K562 (cell line): ENCODE results near the gene CD22. TPM values are rescaled to one million over a fixed set of nuclear protein-coding genes. Genes with fewer than 3 reads are reported as not detected.
A peak's percentile ranks its signal among the peaks of the same experiment; 100 is the strongest.

Source experiments
- ATAC-seq: fragments of 200-7000 bp; cut with Tn5 transposase; 3 replicates; pipeline ENCODE4 v1.9.1; 2020; ENCODE audit warnings: moderate library complexity
- BruUV-seq: library from RNA; stranded (reverse); fragments of 400-500 nt; replicated peaks from 2 replicates; lab custom pipeline; 2021; lab: Mats Ljungman, UMichigan
- CTCF ChIA-PET: fragments of 300-600 bp; formaldehyde crosslinking; extraction: SDS; loops from one replicate; lab custom pipeline; 2021; ENCODE audit warnings: low intra/inter-chr PET ratio; lab: Yijun Ruan, JAX
- POLR2A ChIA-PET: fragments of 300-600, 350-650 bp; sonication (Branson Sonifier 250); formaldehyde crosslinking; extraction: SDS; loops from one replicate; lab custom pipeline; 2021; ENCODE audit warnings: antibody characterized with exemption, inconsistent platforms; lab: Yijun Ruan, JAX
- DNase-seq, 4 experiments: peaks; one replicate each; pipeline versions ENCODE4 v3.0.0 to v3.0.0-alpha.2; 2011 to 2018; ENCODE audit warnings: low spot score in 3 of 4, mixed read lengths in 3 of 4; ENCODE audit errors: extremely low read depth in 1 of 4
- FAIRE-seq: peaks from 2 replicates; lab custom pipeline; 2011; peaks lifted over from hg19 to GRCh38; lab: Jason Lieb, UNC
- H2AFZ ChIP-seq: 2 replicates; pipeline ENCODE4 v1.6.0; 2011; ENCODE audit warnings: low read depth, low read length, control low read depth, inconsistent platforms
- H3K27ac ChIP-seq: fragments of 200-600 bp; 3 replicates; pipeline ENCODE4 v1.8.0; 2011; ENCODE audit warnings: low read depth, mild to moderate bottlenecking, control low read depth, inconsistent platforms, low read length, moderate library complexity, mixed read lengths; ENCODE audit errors: extremely low read depth
- H3K27me3 ChIP-seq, 2 experiments: fragments of 300-600 bp in 1 of 2; 2 replicates in 1 of 2; 3 replicates in 1 of 2; pipeline versions ENCODE4 v1.6.0 to v1.8.0; 2011; ENCODE audit warnings: inconsistent platforms in 2 of 2, low read length in 2 of 2, mild to moderate bottlenecking in 1 of 2, mixed read lengths in 1 of 2, moderate library complexity in 1 of 2; ENCODE audit not compliant: control insufficient read depth in 2 of 2, insufficient read depth in 2 of 2
- H3K36me3 ChIP-seq: fragments of 300-600 bp; 3 replicates; pipeline ENCODE4 v1.8.0; 2011; ENCODE audit warnings: mild to moderate bottlenecking, low read length, inconsistent platforms; ENCODE audit not compliant: control insufficient read depth, insufficient read depth
- H3K4me1 ChIP-seq, 2 experiments: fragments of 200-600 bp in 1 of 2; replicated peaks in 1 of 2; 2 replicates in 1 of 2; 3 replicates in 1 of 2; pipeline versions ENCODE4 v1.5.1 to v1.8.0; 2011; ENCODE audit warnings: inconsistent platforms in 2 of 2, low read length in 2 of 2, mild to moderate bottlenecking in 1 of 2, mixed read lengths in 1 of 2, moderate library complexity in 1 of 2; ENCODE audit not compliant: control insufficient read depth in 2 of 2, insufficient read depth in 2 of 2
- H3K4me2 ChIP-seq: 2 replicates; pipeline ENCODE4 v1.6.1; 2011; ENCODE audit warnings: low read length, control low read depth, inconsistent platforms, mixed read lengths; ENCODE audit not compliant: insufficient read depth
- H3K4me3 ChIP-seq: fragments of 200-600 bp; sonication (generic), shearing (Covaris generic); 2 replicates; pipeline ENCODE4 v1.5.1; 2016; ENCODE audit warnings: control low read depth, inconsistent platforms
- H3K79me2 ChIP-seq: fragments of 200-600 bp; 3 replicates; pipeline ENCODE4 v1.8.0; 2011; ENCODE audit warnings: low read length, inconsistent platforms; ENCODE audit not compliant: control insufficient read depth, insufficient read depth
- H3K9ac ChIP-seq, 2 experiments: 2 replicates each; pipeline versions ENCODE4 v1.6.0 to v1.6.1; 2011; ENCODE audit warnings: low read depth in 2 of 2, low read length in 2 of 2, control low read depth in 1 of 2, inconsistent platforms in 1 of 2, mild to moderate bottlenecking in 1 of 2, mixed read lengths in 1 of 2; ENCODE audit not compliant: insufficient read depth in 1 of 2
- H3K9me1 ChIP-seq: one replicate; pipeline ENCODE4 v1.6.0; 2011; ENCODE audit warnings: inconsistent platforms, mild to moderate bottlenecking, low read length, moderate library complexity; ENCODE audit not compliant: control insufficient read depth, insufficient read depth
- H3K9me3 ChIP-seq: replicated peaks from 2 replicates; pipeline ENCODE4 v1.5.1; 2011; ENCODE audit warnings: low read depth, low read length, inconsistent platforms; ENCODE audit not compliant: control insufficient read depth, insufficient read depth
- H4K20me1 ChIP-seq: replicated peaks from 2 replicates; pipeline ENCODE4 v1.6.1; 2011; ENCODE audit warnings: low read length, inconsistent platforms, mixed read lengths; ENCODE audit not compliant: control insufficient read depth, insufficient read depth
- ARID2 ChIP-seq: fragments of 450-650 bp; IDR thresholded peaks from 2 replicates; pipeline ENCODE4 v1.6.1; 2017; ENCODE audit warnings: antibody characterized with exemption, mild to moderate bottlenecking
- CTCF ChIP-seq, 3 experiments: IDR thresholded peaks in 2 of 3; conservative IDR thresholded peaks in 1 of 3; 2 replicates each; pipeline ENCODE4 v1.5.1; 2011 to 2012; ENCODE audit warnings: low read length in 3 of 3, mild to moderate bottlenecking in 3 of 3, control low read depth in 2 of 3, improper control_type of control experiment in 1 of 3, inconsistent platforms in 1 of 3, low read depth in 1 of 3, mixed read lengths in 1 of 3, moderate library complexity in 1 of 3; ENCODE audit not compliant: insufficient read depth in 2 of 3
- EP400 ChIP-seq: fragments of 450-650 bp; IDR thresholded peaks from 2 replicates; pipeline ENCODE4 v1.6.1; 2017; ENCODE audit warnings: antibody characterized with exemption, mild to moderate bottlenecking, moderate library complexity
- ETS2 ChIP-seq: IDR thresholded peaks from 2 replicates; pipeline ENCODE4 v1.6.1; 2016; ENCODE audit warnings: borderline replicate concordance, missing genetic modification characterization, mild to moderate bottlenecking, moderate library complexity, missing compliant biosample characterization; ENCODE audit not compliant: poor library complexity, severe bottlenecking
- NKRF ChIP-seq: fragments of 450-650 bp; IDR thresholded peaks from 2 replicates; pipeline ENCODE4 v1.6.1; 2016; ENCODE audit warnings: borderline replicate concordance
- PTTG1 ChIP-seq: fragments of 450-650 bp; IDR thresholded peaks from 2 replicates; pipeline ENCODE4 v1.6.1; 2016; ENCODE audit warnings: low read depth, mild to moderate bottlenecking, missing genetic modification characterization, missing compliant biosample characterization
- SIN3B ChIP-seq: fragments of 450-650 bp; IDR thresholded peaks from 2 replicates; pipeline ENCODE4 v1.6.1; 2017; ENCODE audit warnings: low read depth, mild to moderate bottlenecking, moderate library complexity
- USF1 ChIP-seq: sonication (generic); formaldehyde crosslinking; IDR thresholded peaks from 2 replicates; pipeline ENCODE4 v1.9.0; 2022; ENCODE audit warnings: mild to moderate bottlenecking, missing genetic modification reagents
- ZNF696 ChIP-seq: fragments of 250-450 bp; sonication (Bioruptor Pico); conservative IDR thresholded peaks from 2 replicates; pipeline ENCODE4 v1.4.0; 2020; ENCODE audit warnings: mild to moderate bottlenecking, moderate library complexity
- WGBS: fragments of 100-300 bp; shearing (Covaris generic); methylation state at CpG from one replicate; pipeline ENCODE4 v1.1.6; 2016; ENCODE audit warnings: low coverage, mixed read lengths; ENCODE audit not compliant: insufficient coverage; ENCODE audit errors: missing lambda C conversion rate; 5-methylcytosine and 5-hydroxymethylcytosine counted together
- in situ Hi-C: fragments of 300-500 bp; cut with MboI; formaldehyde crosslinking; loops from 4 replicates; pipeline ENCODE4 v1.15.0; 2018; ENCODE audit warnings: inconsistent platforms, mixed read lengths
- intact Hi-C: fragments of 100-400 bp; cut with micrococcal nuclease; formaldehyde crosslinking; loops from 2 replicates; pipeline ENCODE4 v1.14.2; 2022
- polyA plus RNA-seq, 8 experiments: library from polyadenylated mRNA; depleted of rRNA in 4 of 8; stranded (reverse) in 5 of 8; unstranded in 3 of 8; fragments of >200 nt; fragmentation: Nextera tagmentation in 2 of 8; fragmentation: Illumina TruSeq in 1 of 8; extraction: Ambion mirVana in 2 of 8; extraction: Trizol in 1 of 8; gene quantifications; 2 replicates each; pipeline versions ENCODE4 v1.2.1 to v1.2.3, GENCODE V29; 2011 to 2014; ENCODE audit warnings: inconsistent platforms in 1 of 8, missing spikeins in 1 of 8
- total RNA-seq, 7 experiments: library from RNA; depleted of rRNA in 6 of 7; stranded (reverse); fragments of >200 nt in 6 of 7; fragmentation: Illumina TruSeq in 2 of 7; extraction: Trizol in 2 of 7; gene quantifications; 2 replicates each; pipeline versions ENCODE4 v1.2.1 to v1.2.3, GENCODE V29; 2011 to 2021; ENCODE audit warnings: low replicate concordance in 1 of 7

CD22 gene
- total and polyA plus RNA-seq, 9 of the 15 experiments (the other 6 are each of a cell fraction or from before 2014, with no cell fraction given), result 0.29 to 5.0 (median 3.5) TPM

- TF ChIP-seq ARID2, result 0 out of 2 replicates have a peak, but pooled peaks have one; percentile 26
- TF ChIP-seq, all 486 proteins: peak for 4
Observed at GRCh38 chr19:35341565-35342225, 12.7 kb downstream of the CD22 start (continued).

GRCh38 chr19:35342430-35342829 is 13.4 kb downstream of the CD22 start:
- ChIA-PET CTCF (no interaction called here), POLR2A (interaction anchor here (0.6 to 1.1 kb wide), 3 partner anchors 8 to 569 kb away, joined by 3 to 4 read pairs (median 3); no protein-coding TSS in a partner anchor)
- H3K9ac ChIP-seq, result peak overlapping the region in 1 of 2 experiments; percentile 4; a peak in 1 of 4 replicates
- H3K36me3 ChIP-seq, result no peaks in the 10 kb centered on the region
- no peaks in the 10 kb centered on the region for H3K9me3 ChIP-seq
- 16% methylated on average over 5 of the region's 5 CpGs for WGBS
- no peak overlapping the region for H3K4me2 ChIP-seq
- in situ Hi-C loops (no loop called here), intact Hi-C loops (no loop called here)
- H3K27ac ChIP-seq, result no peak overlapping the region
- H2AFZ ChIP-seq, result no peak overlapping the region
- H3K27me3 ChIP-seq, result no peaks in the 10 kb centered on the region
- peak in 1 of 4 experiments; percentile 21 for DNase-seq
- no peak overlapping the region for H3K4me3 ChIP-seq
- no peak for FAIRE-seq
- H3K9me1 ChIP-seq, result no peaks in the 10 kb centered on the region
- H3K4me1 ChIP-seq, result peaks cover 6 to 29% of the 10 kb centered on the region in 2 experiments; a peak in 3 of 5 replicates
- ATAC-seq, result peak; percentile 85
- TF ChIP-seq USF1 (no peak), CTCF (IDR thresholded peaks at IDR 0.05 in 2 of 3, conservative IDR thresholded peaks at IDR 0.05 in 1 of 3; ENCODE audit: insufficient read depth in 2 of 3, low read depth in 1 of 3, low read length in 3 of 3) (peak in 2 of 3 experiments; percentile 2 to 8; a peak in 1 of 6 replicates), SIN3B (no peak), ETS2 (tag) (no peak), EP400 (no peak), NKRF (no peak), PTTG1 (no peak), ZNF696 (CRISPR knock-in tag) (no peak)
- H3K79me2 ChIP-seq, result no peaks in the 10 kb centered on the region
- no peaks in the 10 kb centered on the region for H4K20me1 ChIP-seq
- BruUV-seq, result no TSS peak
